PFSK-1 (cell line): ENCODE measurements around the gene CUX1.

Source experiments
- POLR2AphosphoS5 ChIP-seq: IDR thresholded peaks from 2 replicates; pipeline ENCODE4 v1.6.1; 2012; ENCODE audit warnings: low read depth, mild to moderate bottlenecking, control low read depth, low read length, moderate library complexity
- REST ChIP-seq, 2 experiments: IDR thresholded peaks; 2 replicates each; pipeline versions ENCODE4 v1.6.1 to v1.8.0; 2011 to 2012; ENCODE audit warnings: low read depth in 2 of 2, low read length in 2 of 2, control low read depth in 1 of 2, inconsistent platforms in 1 of 2, mild to moderate bottlenecking in 1 of 2, moderate library complexity in 1 of 2; ENCODE audit not compliant: insufficient read depth in 1 of 2

- no peak for TF ChIP-seq REST (IDR thresholded peaks at IDR 0.05; ENCODE audit: insufficient read depth in 1 of 2, low read depth in 2 of 2, low read length in 2 of 2)
- TF ChIP-seq POLR2AphosphoS5 = no peak
These were observed 276.3 kb downstream of the CUX1 start for GRCh38 chr7:102093599-102094315.
